Osteoblast (primary cell): Measurements from ENCODE around the gene MYLK2. TPM values are rescaled to one million over a fixed set of nuclear protein-coding genes. Genes with fewer than 3 reads are reported as not detected.

Experiments
- DNase-seq: peaks from one replicate; pipeline ENCODE4 v3.0.0; 2011; ENCODE audit warnings: low spot score, mixed read lengths; ENCODE audit not compliant: insufficient read length; ENCODE audit errors: missing footprints
- H2AFZ ChIP-seq: 2 replicates; pipeline ENCODE4 v1.6.0; 2011; ENCODE audit warnings: mild to moderate bottlenecking, low read length
- H3K27ac ChIP-seq: 2 replicates; pipeline ENCODE4 v1.5.1; 2011; ENCODE audit warnings: mild to moderate bottlenecking, low read depth, low read length, moderate library complexity
- H3K27me3 ChIP-seq: 2 replicates; pipeline ENCODE4 v1.6.0; 2012; ENCODE audit warnings: mild to moderate bottlenecking, control low read depth, inconsistent platforms, low read length, moderate library complexity; ENCODE audit not compliant: insufficient read depth
- H3K36me3 ChIP-seq: 2 replicates; pipeline ENCODE4 v1.5.1; 2011; ENCODE audit warnings: mild to moderate bottlenecking, low read length, control low read depth, moderate library complexity; ENCODE audit not compliant: insufficient read depth
- H3K4me1 ChIP-seq: 2 replicates; pipeline ENCODE4 v1.5.1; 2011; ENCODE audit warnings: mild to moderate bottlenecking, low read length, control low read depth, moderate library complexity; ENCODE audit not compliant: insufficient read depth
- H3K4me2 ChIP-seq: 2 replicates; pipeline ENCODE4 v1.6.0; 2011; ENCODE audit warnings: mild to moderate bottlenecking, low read length; ENCODE audit not compliant: insufficient read depth
- H3K4me3 ChIP-seq: fragments of 200-600 bp; sonication (generic); 3 replicates; pipeline ENCODE4 v1.5.1; 2012; ENCODE audit warnings: mild to moderate bottlenecking, low read length, inconsistent platforms; ENCODE audit not compliant: insufficient read depth
- H3K79me2 ChIP-seq: 2 replicates; pipeline ENCODE4 v1.6.0; 2012; ENCODE audit warnings: mild to moderate bottlenecking, low read length, control low read depth, inconsistent platforms; ENCODE audit not compliant: insufficient read depth
- H3K9me3 ChIP-seq: 2 replicates; pipeline ENCODE4 v1.5.1; 2011; ENCODE audit warnings: low read depth, low read length, control low read depth
- H4K20me1 ChIP-seq: 2 replicates; pipeline ENCODE4 v1.6.0; 2012; ENCODE audit warnings: mild to moderate bottlenecking, low read length, control low read depth; ENCODE audit not compliant: insufficient read depth
- CTCF ChIP-seq: IDR thresholded peaks from 2 replicates; pipeline ENCODE4 v1.5.1; 2011; ENCODE audit warnings: mild to moderate bottlenecking, low read depth, low read length, moderate library complexity; ENCODE audit errors: extremely low read depth
- total RNA-seq: library from RNA; depleted of rRNA; stranded (reverse); fragments of >200 nt; gene quantifications from 2 replicates; pipeline ENCODE4 v1.2.3, GENCODE V29; 2012

Gene MYLK2
- total RNA-seq, 1 donor, result 0.36 TPM

- H3K27me3 ChIP-seq, result peaks cover 3% of the 10 kb centered on the region
- peaks cover 4% of the 10 kb centered on the region for H4K20me1 ChIP-seq
- H2AFZ ChIP-seq, result no peak overlapping the region
- no peak overlapping the region for H3K4me3 ChIP-seq
- H3K36me3 ChIP-seq, result no peaks in the 10 kb centered on the region
- no peaks in the 10 kb centered on the region for H3K4me1 ChIP-seq
- DNase-seq, result peak; percentile 32
- no peaks in the 10 kb centered on the region for H3K79me2 ChIP-seq
- H3K4me2 ChIP-seq, result no peak overlapping the region
- H3K27ac ChIP-seq, result no peak overlapping the region
- TF ChIP-seq CTCF, result no peak
- no peaks in the 10 kb centered on the region for H3K9me3 ChIP-seq
These were observed 10.6 kb downstream of the MYLK2 start for GRCh38 chr20:31829731-31830130.

- no peak for TF ChIP-seq CTCF
- Histone ChIP-seq H3K9me3 (no peaks in the 10 kb centered on the region), H3K27ac (no peak overlapping the region), H3K79me2 (no peaks in the 10 kb centered on the region), H3K36me3 (no peaks in the 10 kb centered on the region), H3K4me2 (no peak overlapping the region), H2AFZ (no peak overlapping the region), H3K4me3 (no peak overlapping the region), H3K27me3 (peaks cover 3% of the 10 kb centered on the region), H3K4me1 (peaks cover under 1% of the 10 kb centered on the region), H4K20me1 (peaks cover 8% of the 10 kb centered on the region)
- peak; percentile 77 for DNase-seq
These were observed 11.3 kb downstream of the MYLK2 start for GRCh38 chr20:31830406-31830981.

DNA sequence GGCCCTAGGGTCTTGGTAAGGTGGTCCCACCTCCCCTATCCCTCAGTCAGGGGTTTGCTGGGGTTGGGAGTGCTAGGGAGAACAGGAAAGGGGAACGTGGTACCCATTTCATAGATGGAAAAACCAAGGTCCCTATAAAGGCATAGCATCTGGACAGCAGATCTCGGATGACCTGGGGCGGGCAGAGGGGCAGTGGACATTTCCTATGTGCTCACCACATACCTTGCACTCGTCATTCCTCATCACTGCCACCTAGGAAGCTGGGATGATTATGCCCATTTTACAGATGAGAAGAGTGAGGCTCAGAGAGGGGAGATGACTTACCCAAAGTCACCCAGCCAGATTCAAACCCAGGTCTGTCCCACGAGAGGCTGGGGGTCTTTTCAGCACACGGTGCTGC, 12.1 kb downstream of the MYLK2 start:
- Histone ChIP-seq H3K79me2 (no peaks in the 10 kb centered on the region), H3K4me3 (no peak overlapping the region), H3K9me3 (no peaks in the 10 kb centered on the region), H3K27ac (no peak overlapping the region), H4K20me1 (peaks cover 13% of the 10 kb centered on the region), H2AFZ (no peak overlapping the region), H3K36me3 (no peaks in the 10 kb centered on the region), H3K4me1 (peaks cover 8% of the 10 kb centered on the region), H3K27me3 (peaks cover 3% of the 10 kb centered on the region), H3K4me2 (no peak overlapping the region)
- peak; percentile 3 for DNase-seq
- no peak for TF ChIP-seq CTCF

DNA sequence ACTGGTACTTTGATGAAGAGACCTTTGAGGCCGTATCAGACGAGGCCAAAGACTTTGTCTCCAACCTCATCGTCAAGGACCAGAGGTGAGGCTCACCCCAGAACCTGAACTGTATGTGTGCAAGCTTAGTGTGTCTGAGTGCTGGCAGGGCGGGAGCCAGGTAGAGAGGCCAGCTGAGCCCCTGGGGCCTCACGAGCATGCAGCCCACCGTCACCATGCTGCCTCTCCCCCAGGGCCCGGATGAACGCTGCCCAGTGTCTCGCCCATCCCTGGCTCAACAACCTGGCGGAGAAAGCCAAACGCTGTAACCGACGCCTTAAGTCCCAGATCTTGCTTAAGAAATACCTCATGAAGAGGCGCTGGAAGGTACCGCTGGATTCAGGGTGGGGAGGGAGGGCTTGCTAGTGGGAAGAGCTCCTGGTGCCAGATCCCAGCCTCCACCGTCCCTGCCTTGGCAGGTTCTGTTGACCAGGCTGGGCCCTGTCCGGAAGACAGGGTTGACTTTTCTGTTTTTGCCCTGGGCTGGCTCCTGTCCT, 12.7 kb downstream of the MYLK2 start:
- Histone ChIP-seq H3K4me2 (no peak overlapping the region), H3K79me2 (no peaks in the 10 kb centered on the region), H4K20me1 (peaks cover 13% of the 10 kb centered on the region), H3K27me3 (peaks cover 3% of the 10 kb centered on the region), H3K4me3 (no peak overlapping the region), H3K36me3 (no peaks in the 10 kb centered on the region), H3K27ac (no peak overlapping the region), H2AFZ (no peak overlapping the region), H3K9me3 (no peaks in the 10 kb centered on the region), H3K4me1 (peaks cover 14% of the 10 kb centered on the region)
- DNase-seq, result peak; percentile 66
- no peak for TF ChIP-seq CTCF
